ENCODE data around the gene PPARD.

Gene PPARD

GRCh38 chr6:35445691-35446090 lies 103.3 kb downstream of the PPARD start:
- TF ChIP-seq, protein P1, sequence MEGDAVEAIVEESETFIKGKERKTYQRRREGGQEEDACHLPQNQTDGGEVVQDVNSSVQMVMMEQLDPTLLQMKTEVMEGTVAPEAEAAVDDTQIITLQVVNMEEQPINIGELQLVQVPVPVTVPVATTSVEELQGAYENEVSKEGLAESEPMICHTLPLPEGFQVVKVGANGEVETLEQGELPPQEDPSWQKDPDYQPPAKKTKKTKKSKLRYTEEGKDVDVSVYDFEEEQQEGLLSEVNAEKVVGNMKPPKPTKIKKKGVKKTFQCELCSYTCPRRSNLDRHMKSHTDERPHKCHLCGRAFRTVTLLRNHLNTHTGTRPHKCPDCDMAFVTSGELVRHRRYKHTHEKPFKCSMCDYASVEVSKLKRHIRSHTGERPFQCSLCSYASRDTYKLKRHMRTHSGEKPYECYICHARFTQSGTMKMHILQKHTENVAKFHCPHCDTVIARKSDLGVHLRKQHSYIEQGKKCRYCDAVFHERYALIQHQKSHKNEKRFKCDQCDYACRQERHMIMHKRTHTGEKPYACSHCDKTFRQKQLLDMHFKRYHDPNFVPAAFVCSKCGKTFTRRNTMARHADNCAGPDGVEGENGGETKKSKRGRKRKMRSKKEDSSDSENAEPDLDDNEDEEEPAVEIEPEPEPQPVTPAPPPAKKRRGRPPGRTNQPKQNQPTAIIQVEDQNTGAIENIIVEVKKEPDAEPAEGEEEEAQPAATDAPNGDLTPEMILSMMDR (conservative IDR thresholded peaks at IDR 0.05; ENCODE audit: control insufficient read depth, insufficient read depth, low read depth, low read length), result no peak
- no peak for DNase-seq (ENCODE audit: low read depth)
- H3K4me3 ChIP-seq (ENCODE audit: control insufficient read depth, low read depth, low read length), result no peak overlapping the region

DNA sequence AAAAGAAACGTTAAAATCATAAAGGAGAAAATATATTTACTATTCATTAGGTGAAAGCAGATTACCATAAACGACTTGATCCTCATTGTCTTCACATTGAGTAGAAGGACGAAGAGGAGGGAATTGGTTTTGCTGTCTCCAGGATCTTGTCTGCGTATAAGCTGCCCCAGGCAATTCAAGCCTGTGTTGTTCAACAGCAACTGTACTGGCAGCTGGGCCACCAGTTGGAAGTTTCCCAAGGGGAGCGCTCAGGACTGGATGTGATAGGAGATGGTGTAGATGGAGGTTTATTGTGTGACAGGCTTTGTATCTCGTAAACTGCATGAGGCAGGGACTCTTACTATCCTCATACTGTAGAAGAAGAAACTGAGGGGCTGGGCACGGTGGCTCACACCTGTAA lies 105.8 kb downstream of the PPARD start:
- DNase-seq (ENCODE audit: low read depth), result no peak
- TF ChIP-seq, protein P1 (conservative IDR thresholded peaks at IDR 0.05; ENCODE audit: control insufficient read depth, insufficient read depth, low read depth, low read length), result no peak
- no peak overlapping the region for H3K4me3 ChIP-seq (ENCODE audit: control insufficient read depth, low read depth, low read length)

- TF ChIP-seq, protein P1 (conservative IDR thresholded peaks at IDR 0.05; ENCODE audit: control insufficient read depth, insufficient read depth, low read depth, low read length), result peak; percentile 79
- DNase-seq (ENCODE audit: low read depth), result peak; percentile 71
- H3K4me3 ChIP-seq (ENCODE audit: control insufficient read depth, low read depth, low read length), result no peak overlapping the region
These were observed 107.0 kb downstream of the PPARD start for GRCh38 chr6:35449287-35449881.

DNA sequence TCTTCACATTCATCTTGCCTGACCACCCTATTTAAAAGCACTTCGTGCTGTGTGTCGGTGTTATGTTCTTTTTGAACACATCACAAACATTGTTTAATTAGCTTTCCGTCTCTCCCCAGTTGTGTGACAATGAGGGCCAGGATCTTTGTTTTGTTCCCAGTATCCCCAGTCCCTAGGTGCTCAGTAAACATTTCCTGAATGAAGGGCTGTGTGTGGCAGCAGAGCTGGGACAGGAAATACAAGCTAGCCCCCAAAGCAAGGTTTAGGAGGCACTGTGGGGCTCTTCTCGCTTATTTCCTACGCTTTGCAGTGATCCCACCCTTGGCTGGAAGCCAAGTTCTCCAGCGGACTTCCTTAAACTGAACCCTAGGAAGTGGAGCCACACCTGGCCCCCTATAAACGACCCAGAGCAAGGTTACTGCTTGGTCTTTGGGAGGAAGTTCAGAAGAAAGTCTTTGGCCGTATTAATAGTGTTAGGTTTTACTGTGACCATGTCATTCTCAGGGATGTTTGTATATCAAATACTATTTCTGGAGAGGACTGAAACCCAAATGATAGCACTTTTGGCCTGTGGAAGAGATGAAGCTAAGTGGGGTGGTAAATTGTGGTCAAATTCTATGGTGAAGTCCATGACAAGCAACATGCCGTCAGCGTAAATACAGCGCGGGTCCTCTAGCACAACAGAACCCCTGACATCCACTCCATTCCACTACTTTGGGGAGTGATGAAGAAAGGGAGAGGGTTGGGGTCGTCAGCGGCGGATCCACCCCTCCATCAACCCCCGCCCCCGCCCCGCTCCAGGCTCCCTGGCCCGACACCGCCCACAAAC lies 109.2 kb downstream of the PPARD start:
- DNase-seq (ENCODE audit: low read depth), result no peak
- TF ChIP-seq, protein P1 (conservative IDR thresholded peaks at IDR 0.05; ENCODE audit: control insufficient read depth, insufficient read depth, low read depth, low read length), result no peak
- H3K4me3 ChIP-seq (ENCODE audit: control insufficient read depth, low read depth, low read length), result peak overlapping the region; percentile 44

DNA sequence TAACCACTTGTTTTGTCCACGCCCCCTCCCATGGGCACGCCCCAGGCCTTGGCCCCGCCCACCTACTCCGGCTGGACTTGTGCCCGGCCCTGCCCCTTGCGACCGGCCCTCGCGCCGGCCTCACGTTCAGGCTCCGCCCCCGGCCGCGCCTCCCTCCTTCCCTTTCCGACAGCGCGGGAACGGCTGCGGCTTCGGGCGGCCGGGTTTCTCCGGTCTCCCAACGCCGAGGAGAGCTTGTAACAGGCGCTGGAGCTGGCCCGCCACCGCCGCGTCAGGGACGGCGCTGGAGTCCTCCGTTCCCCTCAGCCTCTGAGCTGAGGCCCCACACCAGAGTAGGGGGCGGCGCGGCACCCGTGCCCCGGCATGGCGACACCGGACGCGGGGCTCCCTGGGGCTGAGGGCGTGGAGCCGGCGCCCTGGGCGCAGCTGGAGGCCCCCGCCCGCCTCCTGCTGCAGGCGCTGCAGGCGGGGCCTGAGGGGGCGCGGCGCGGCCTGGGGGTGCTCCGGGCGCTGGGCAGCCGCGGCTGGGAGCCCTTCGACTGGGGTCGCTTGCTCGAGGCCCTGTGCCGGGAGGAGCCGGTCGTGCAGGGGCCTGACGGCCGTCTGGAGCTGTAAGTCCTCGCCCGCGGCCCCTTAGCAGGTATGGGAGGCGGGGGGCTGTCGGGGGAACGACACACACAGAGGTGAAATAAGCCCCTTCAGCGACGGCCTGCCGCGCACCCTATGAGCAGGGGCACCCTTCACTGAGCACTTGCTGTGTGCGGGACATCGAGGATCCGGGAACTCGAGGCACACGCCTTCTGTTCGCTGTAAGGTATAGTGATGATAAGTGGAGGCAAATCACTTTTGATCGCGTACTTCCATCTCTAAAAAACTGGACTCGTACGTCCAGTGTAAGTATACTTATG lies 110.1 kb downstream of the PPARD start, which contains the start of gene FANCE:
FANCE (plus strand) TSS at position 156 of the 908 bp plus-strand sequence; CDS start at position 364, 208 bp downstream.
- TF ChIP-seq, protein P1 (conservative IDR thresholded peaks at IDR 0.05; ENCODE audit: control insufficient read depth, insufficient read depth, low read depth, low read length), result no peak
- peak; percentile 85 for DNase-seq (ENCODE audit: low read depth)
- peak within 1 kb of the TSS; percentile 64 for H3K4me3 ChIP-seq (ENCODE audit: control insufficient read depth, low read depth, low read length)

DNA sequence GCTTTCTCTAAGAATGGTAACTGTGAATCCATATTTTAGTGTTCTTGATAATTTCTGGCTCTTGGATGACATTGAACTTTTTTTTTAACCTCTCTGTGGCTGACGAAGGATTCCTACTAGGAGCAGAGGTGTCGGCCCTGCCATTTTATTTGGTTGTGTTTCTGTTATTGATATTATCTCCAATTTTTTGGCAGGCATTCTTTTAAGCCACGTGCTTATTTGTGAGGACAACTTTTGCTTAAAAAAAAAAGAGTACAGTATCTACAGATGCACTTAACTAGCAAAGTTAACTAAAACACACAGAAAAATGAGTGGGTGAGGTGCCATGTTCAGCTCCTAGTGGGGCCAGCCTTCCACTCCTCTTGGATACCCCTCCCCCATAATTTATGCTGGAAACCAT lies 110.9 kb downstream of the PPARD start:
- H3K4me3 ChIP-seq (ENCODE audit: control insufficient read depth, low read depth, low read length), result peak overlapping the region; percentile 64
- no peak for DNase-seq (ENCODE audit: low read depth)
- TF ChIP-seq, protein P1 (conservative IDR thresholded peaks at IDR 0.05; ENCODE audit: control insufficient read depth, insufficient read depth, low read depth, low read length), result no peak

Measured in fibroblast of mammary gland (primary cell).